Stimulated activated CD4-positive, alpha-beta T cell treated with anti-CD3 and anti-CD28 coated beads, TNF-alpha, amount 100 ng/mL, for 4 hours (primary cell): Measurements from ENCODE around the gene TCAP.

Experiments used
- DNase-seq, 3 experiments: peaks; one replicate each; pipeline ENCODE4 v3.0.0-alpha.2; 2020; ENCODE audit warnings: low read depth in 3 of 3

The TCAP gene

DNA sequence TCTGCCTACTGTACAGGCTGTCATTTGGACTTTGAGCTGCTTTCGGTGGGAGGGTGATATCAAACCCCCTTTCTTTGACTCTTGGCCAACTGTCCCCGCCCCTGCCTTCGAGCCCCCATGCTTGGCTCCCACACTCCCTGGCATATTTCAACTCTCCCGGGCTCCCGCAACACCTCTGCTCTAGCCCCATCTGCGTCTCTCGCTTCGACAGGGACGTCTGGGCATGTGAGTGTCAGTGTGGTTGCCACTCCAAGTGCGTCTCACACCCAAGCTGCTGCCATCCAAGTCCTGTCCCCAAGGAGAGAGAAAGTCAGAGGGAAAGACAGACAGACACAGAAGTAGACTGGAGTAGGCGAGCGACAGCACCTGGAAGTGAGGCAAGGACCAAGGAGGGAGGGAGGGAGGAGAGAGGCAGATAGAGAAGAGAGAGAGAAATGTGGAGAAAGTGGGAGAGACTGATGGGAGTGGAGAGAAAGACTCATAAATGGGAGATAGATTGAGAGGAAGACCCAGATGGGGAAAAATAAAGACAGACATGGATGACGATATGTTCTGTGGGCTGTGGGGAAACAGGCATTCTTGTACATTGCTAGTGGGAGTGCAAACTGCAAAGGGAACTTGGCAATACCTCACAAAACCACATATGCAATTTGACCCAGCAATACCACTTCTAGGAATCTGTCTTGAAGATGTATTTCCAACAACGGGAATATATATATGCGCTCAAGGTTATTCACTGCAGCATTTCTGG is 16.4 kb upstream of the TCAP start:
- DNase-seq, result no peak

- no peak for DNase-seq
These were observed 15.0 kb upstream of the TCAP start for GRCh38 chr17:39650121-39650579.

GRCh38 chr17:39651923-39652586 is 13.1 kb upstream of the TCAP start:
- no peak for DNase-seq

DNA sequence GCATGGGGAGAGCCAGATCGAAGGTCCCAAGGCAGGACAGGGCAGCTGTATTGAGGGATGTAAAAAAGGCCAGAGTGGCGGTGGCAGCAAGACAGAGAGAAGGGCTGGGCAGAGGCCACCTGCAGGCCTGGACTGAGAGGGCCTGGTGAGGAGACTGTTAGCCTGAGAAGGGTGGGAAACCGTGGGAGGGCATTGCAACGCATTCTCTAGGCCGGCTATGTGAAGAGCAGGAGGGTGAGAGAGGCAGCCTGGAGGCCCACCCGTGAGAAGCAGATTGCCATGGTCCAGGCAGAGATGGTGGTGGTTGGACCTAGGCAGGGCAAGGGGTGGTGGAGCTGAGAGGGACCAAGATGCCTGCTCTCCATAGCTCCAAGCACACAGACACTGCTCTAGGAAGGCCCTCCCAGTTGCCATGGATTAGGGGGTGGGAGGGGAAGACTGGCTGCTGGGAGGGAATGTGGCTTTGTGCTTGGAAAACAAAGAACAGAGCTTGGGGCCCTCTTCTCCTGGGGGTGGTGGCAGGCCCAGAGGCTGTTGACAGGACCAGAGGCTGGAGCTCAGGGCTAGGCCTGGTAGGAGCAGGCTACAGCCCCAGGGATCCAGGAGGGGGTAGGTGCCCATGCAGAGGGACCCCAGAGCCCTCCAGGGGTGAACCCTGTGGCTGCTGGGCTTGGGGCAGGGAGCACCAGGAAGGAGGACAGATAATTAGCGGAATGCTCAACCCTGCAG is 12.4 kb upstream of the TCAP start:
- no peak for DNase-seq

- no peak for DNase-seq
These were observed 11.9 kb upstream of the TCAP start for GRCh38 chr17:39653316-39653661.

- DNase-seq, result peak; percentile 51 to 67 (median 66)
These were observed 11.4 kb upstream of the TCAP start for GRCh38 chr17:39653662-39654331.

DNA sequence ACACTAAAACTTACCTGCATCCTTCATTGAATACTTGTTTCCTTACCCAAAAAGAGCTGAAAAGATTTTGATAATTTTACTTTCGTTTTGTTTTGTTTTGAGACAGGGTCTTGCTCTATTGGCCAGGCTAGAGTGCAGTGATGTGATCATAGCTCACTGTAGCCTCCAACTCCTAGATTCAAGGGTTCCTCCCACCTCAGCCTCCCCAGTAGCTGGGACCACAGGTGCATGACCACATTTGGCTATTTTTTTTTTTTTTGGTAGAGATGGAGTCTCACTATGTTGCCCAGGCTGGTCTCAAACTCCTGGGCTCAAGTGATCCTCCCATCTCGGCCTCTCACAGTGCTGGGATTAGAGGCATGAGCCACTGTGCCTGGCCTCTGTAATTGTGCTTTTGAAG is 10.0 kb upstream of the TCAP start:
- no peak for DNase-seq

GRCh38 chr17:39658346-39658745 is 6.8 kb upstream of the TCAP start:
- DNase-seq, result no peak

- DNase-seq, result no peak
These were observed 6.4 kb upstream of the TCAP start for GRCh38 chr17:39658760-39659159.

DNA sequence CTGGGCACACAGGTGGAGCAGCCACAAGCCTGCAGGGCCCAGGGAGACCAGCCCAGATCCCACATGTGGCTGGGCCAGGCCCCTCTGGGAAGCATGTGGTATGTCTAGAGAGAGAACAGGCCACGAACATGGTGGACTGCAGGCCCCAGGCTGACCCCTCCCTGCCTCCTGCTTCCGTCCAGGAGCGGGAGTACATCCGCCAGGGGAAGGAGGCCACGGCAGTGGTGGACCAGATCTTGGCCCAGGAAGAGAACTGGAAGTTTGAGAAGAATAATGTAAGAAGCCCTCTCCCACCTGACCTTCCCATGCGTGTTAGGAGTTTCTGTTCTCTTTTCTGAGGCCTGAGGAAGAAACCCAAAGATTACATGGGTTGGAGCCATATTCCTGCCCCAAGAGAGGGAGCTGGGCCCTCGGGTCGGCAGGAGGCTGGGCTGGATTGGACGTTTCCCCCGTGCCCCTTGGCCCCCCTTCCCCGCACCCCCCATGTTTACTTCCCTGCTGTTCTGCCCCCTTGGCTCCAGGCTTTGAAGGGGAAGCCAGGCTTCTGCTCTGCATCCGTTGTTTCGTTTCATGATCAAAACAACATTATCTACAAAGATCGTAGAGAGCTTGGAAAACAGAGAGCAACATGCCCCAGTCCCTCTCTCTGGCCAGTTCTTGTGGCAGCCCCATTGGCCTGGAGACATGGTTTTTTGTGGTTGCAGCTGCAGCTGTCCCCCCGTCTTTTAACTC is 5.7 kb upstream of the TCAP start:
- DNase-seq, result no peak

GRCh38 chr17:39660011-39660360 is 5.2 kb upstream of the TCAP start:
- no peak for DNase-seq

DNA sequence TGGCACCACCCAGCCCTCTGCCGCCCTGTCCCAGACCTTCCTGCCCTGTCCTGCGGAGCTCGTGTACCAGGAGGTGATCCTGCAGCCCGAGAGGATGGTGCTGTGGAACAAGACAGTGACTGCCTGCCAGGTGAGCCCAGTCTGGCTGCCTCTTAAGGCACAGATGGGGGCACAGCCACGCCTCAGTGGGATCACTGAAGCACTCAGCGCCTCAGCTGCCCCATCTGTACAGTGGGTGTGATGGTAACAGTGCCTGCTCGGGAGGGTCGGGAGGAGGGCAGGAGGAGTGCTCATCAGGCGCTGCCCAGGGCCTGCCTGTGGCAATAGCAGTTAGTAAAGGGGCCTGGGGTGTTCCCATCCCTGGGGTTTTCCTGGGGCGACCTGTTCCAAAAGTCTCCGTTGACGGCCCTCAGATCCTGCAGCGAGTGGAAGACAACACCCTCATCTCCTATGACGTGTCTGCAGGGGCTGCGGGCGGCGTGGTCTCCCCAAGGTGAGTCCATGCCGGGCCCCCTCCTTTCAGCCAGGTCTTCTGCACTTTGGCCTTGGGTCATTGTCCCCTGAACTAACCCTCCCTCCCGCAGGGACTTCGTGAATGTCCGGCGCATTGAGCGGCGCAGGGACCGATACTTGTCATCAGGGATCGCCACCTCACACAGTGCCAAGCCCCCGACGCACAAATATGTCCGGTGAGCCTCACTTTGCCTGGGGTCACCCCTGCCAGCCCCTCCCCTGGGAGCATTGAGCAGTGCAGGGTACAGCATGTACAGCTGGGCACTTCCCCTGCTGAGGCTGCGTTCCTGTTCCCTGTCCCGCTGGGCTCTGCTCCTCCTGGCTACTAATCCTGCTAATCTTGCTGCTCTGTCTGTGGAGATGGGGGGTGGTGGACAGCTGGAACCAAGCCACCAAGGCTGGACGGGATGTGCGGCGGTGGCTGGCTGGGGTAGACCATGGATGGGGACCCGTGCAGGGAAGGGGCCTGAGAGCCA is 4.5 kb upstream of the TCAP start:
- DNase-seq, result no peak

DNA sequence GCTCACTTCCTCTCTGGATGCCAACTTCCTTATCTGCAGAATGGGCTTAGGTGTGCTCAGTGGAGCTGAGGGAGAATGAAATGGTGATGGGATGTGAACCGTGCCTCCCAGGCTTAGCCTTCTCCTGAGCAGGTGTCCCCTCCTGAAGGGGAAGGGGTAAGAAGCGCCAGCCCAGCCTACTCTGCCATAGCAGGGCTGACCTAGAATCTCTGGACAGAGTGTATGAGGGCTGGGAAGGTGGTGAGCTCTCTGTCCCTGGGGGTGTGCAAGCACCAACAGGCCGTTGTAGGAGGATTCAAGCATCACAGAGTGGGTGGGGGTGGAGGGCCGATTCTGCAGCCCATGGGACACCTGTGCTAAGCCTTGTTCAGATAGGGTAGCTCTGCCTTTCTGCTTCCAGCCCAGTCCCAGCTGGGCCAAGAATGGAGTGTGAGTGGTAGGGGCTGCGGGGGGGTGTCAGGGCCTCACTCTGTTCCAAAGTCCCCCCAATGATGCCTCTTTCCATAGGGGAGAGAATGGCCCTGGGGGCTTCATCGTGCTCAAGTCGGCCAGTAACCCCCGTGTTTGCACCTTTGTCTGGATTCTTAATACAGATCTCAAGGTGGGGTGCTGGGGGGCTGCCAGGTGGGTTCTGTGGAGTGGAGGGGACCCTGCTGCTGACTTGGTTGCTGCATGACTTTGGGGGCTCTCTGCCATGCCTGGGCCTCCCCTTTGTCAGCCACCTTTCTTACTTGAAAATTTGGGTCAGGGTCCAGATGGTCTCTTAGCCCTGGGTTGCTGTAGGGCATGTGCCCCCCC is 3.2 kb upstream of the TCAP start:
- DNase-seq, result no peak

GRCh38 chr17:39662551-39663339 is 2.4 kb upstream of the TCAP start:
- DNase-seq, result no peak

DNA sequence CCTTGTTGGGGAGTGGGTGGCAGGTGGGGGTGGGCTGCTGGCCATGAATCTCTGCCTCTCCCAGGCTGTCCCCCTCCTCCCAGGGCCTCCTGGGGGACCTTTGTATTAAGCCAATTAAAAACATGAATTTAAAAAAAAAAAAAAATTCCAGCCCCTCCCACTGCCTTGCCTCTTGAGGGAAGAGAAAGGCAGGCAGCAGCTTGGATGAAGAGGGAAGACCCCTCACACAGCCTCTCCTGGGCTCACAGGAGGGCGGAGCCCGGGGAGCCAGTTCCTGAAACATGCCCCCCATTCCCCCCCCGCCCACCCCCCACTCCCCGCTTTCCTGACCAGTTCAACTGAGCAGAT is 1.8 kb upstream of the TCAP start:
- DNase-seq, result no peak

- no peak for DNase-seq
These were observed 1.2 kb upstream of the TCAP start for GRCh38 chr17:39663688-39664580.

GRCh38 chr17:39665642-39666224 is 584 bp downstream of the TCAP start:
- DNase-seq, result no peak

GRCh38 chr17:39666231-39666600 is 1.1 kb downstream of the TCAP start:
- no peak for DNase-seq
